OCI-LY3 (cell line): ENCODE results near the gene BCR.

Source experiments
- CTCF ChIP-seq: fragments of 200-600, 300-600 bp; sonication (generic); IDR thresholded peaks from 2 replicates; pipeline ENCODE4 v1.5.1; 2014; ENCODE audit warnings: antibody characterized with exemption, low read length, low read depth
- EZH2phosphoT487 ChIP-seq: fragments of 200-600 bp; shearing (Covaris generic); IDR thresholded peaks from 2 replicates; pipeline ENCODE4 v1.6.1; 2018; ENCODE audit warnings: antibody characterized with exemption, mixed run types, low read depth

DNA sequence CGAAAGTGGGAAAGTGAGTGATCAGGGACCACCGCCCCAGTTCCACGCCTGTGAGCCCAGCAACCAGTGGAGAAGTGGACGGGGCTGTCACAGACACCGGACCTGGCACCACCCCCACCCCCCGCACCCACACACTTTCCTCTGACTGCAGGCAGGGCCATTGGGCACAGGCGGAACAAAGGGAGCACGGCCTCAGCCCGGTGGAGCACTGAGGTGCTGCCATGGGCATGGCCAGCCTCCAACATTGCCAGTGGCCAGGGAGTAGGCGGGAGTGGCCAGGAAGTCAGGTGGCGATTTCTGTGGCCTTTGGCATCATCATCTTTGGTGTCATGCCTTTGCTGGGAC, 78.5 kb downstream of the BCR start:
- no peak for TF ChIP-seq CTCF
- TF ChIP-seq EZH2phosphoT487 = no peak
